Femur (tissue), 1 donor: ENCODE measurements around the gene SRSF5.

Experiments
- DNase-seq: peaks from one replicate; pipeline ENCODE4 v3.0.0-alpha.2; 2017

SRSF5 gene

GRCh38 chr14:69771136-69771535 lies 4.2 kb downstream of the SRSF5 start:
- no peak for DNase-seq

- DNase-seq: no peak
Observed at GRCh38 chr14:69772082-69773017, 5.4 kb downstream of the SRSF5 start.

GRCh38 chr14:69773571-69774276 lies 6.8 kb downstream of the SRSF5 start:
- DNase-seq: no peak

GRCh38 chr14:69775012-69775411 lies 8.1 kb downstream of the SRSF5 start:
- DNase-seq: no peak

- no peak for DNase-seq
Observed at GRCh38 chr14:69776875-69777453, 10.0 kb downstream of the SRSF5 start.

- no peak for DNase-seq
Observed at GRCh38 chr14:69779088-69779487, 12.1 kb downstream of the SRSF5 start.

GRCh38 chr14:69780092-69780491 lies 13.2 kb downstream of the SRSF5 start:
- DNase-seq: no peak

GRCh38 chr14:69780952-69781351 lies 14.0 kb downstream of the SRSF5 start:
- no peak for DNase-seq

- no peak for DNase-seq
Observed at GRCh38 chr14:69784942-69785341, 18.0 kb downstream of the SRSF5 start.

GRCh38 chr14:69786603-69787002 lies 19.7 kb downstream of the SRSF5 start:
- no peak for DNase-seq

GRCh38 chr14:69789118-69789640 lies 22.2 kb downstream of the SRSF5 start:
- DNase-seq: no peak

GRCh38 chr14:69792887-69793421 lies 26.0 kb downstream of the SRSF5 start:
- DNase-seq: no peak

- no peak for DNase-seq
Observed at GRCh38 chr14:69794791-69795190, 27.8 kb downstream of the SRSF5 start.

GRCh38 chr14:69795691-69796090 lies 28.7 kb downstream of the SRSF5 start:
- no peak for DNase-seq

GRCh38 chr14:69796797-69797500 lies 30.0 kb downstream of the SRSF5 start, which contains the start of gene SLC10A1:
SLC10A1 (minus strand) TSS chr14:69797241; CDS start chr14:69797155, 86 bp downstream.
- no peak for DNase-seq

- no peak for DNase-seq
Observed at GRCh38 chr14:69797573-69798338, 30.8 kb downstream of the SRSF5 start.

- no peak for DNase-seq
Observed at GRCh38 chr14:69798339-69798735, 31.4 kb downstream of the SRSF5 start.

GRCh38 chr14:69803753-69804152 lies 36.8 kb downstream of the SRSF5 start:
- DNase-seq: no peak

GRCh38 chr14:69804902-69805301 lies 38.0 kb downstream of the SRSF5 start:
- DNase-seq: no peak

- DNase-seq: no peak
Observed at GRCh38 chr14:69807192-69807591, 40.2 kb downstream of the SRSF5 start.
